ENCODE data around the gene RGS11. TPM values are rescaled to one million over a fixed set of nuclear protein-coding genes. Genes with fewer than 3 reads are reported as not detected.
"Not testable (repeated sequence)": the region's sequence is repeated elsewhere in the genome, so short reads cannot be mapped to it uniquely, and the experiment has no call there.

Gene RGS11
- total RNA-seq, 1 donor from 2014 or later = 0.14 TPM

DNA sequence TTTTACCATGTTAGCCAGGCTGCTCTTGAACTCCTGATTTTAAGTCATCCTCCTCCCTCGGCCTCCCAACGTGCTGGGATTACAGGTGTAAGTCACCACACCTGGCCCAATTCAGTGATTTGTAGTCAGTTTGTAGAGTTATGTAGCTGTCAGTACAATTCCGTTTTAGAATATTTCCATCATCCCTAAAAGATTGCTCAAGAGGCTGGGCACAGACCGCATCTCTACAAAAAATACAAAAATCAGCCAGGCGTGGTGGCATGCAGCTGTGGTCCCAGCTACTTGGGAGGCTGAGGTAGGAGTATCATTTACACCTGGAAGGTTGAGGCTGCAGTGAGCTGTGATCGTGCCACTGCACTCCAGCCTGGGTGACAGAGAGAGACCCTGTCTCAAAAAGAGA is 20.6 kb downstream of the RGS11 start:
- intact Hi-C loops (cut with micrococcal nuclease) = no loop called here

GRCh38 chr16:254461-254860 is 21.3 kb downstream of the RGS11 start:
- DNase-seq = no peak
- H3K4me3 Mint-ChIP-seq = peak overlapping the region; percentile 50
- H3K4me1 Mint-ChIP-seq = peaks cover 23% of the 10 kb centered on the region
- no peaks in the 10 kb centered on the region for H3K9me3 Mint-ChIP-seq
- H3K27me3 Mint-ChIP-seq = no peaks in the 10 kb centered on the region
- H3K36me3 Mint-ChIP-seq (ENCODE audit: low read depth) = peaks cover 13% of the 10 kb centered on the region
- H3K27ac Mint-ChIP-seq = no peak overlapping the region
- intact Hi-C loops (cut with micrococcal nuclease) = no loop called here

More for the DNA sequence above, 20.6 kb downstream of the RGS11 start:
- no peaks in the 10 kb centered on the region for H3K9me3 Mint-ChIP-seq
- no peaks in the 10 kb centered on the region for H3K27me3 Mint-ChIP-seq
- peak overlapping the region; percentile 34 for H3K27ac Mint-ChIP-seq
- peaks cover 13% of the 10 kb centered on the region for H3K36me3 Mint-ChIP-seq (ENCODE audit: low read depth)
- peaks cover 23% of the 10 kb centered on the region for H3K4me1 Mint-ChIP-seq
- DNase-seq = no peak
- H3K4me3 Mint-ChIP-seq = no peak overlapping the region

DNA sequence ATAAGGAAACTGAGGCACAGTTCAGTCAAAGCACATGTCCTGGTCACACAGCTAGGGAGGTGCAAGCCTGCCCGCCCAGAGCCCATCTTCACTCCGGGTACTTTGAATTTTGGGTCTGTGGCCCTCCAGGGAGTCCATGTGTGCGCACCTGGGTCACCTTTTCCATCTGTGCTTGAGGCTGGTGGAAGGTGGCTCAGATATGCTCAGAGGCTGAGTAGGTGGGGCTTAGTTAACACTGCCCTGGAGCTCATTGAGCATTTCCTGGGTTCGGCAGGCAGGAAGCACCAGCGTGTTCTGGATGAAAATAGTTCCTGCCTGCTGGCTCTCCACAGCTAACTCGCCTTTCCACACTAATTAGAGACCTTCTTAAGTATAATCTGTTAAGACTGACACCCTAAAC is 21.9 kb downstream of the RGS11 start:
- DNase-seq = peak; percentile 66
- Mint-ChIP-seq H3K4me1 (peaks cover 23% of the 10 kb centered on the region), H3K9me3 (no peaks in the 10 kb centered on the region), H3K27ac (peak overlapping the region; percentile 41), H3K36me3 (ENCODE audit: low read depth) (peaks cover 13% of the 10 kb centered on the region), H3K4me3 (peak overlapping the region; percentile 50), H3K27me3 (no peaks in the 10 kb centered on the region)
- intact Hi-C loops (cut with micrococcal nuclease) = no loop called here

- peak; percentile 77 for DNase-seq
- Mint-ChIP-seq H3K4me3 (peak overlapping the region; percentile 83), H3K36me3 (ENCODE audit: low read depth) (peaks cover 13% of the 10 kb centered on the region), H3K27ac (peak overlapping the region; percentile 92), H3K4me1 (peaks cover 23% of the 10 kb centered on the region), H3K27me3 (no peaks in the 10 kb centered on the region), H3K9me3 (no peaks in the 10 kb centered on the region)
- intact Hi-C loops (cut with micrococcal nuclease) = loop anchor here (1.0 kb wide), 1 partner anchor 17 kb away; no protein-coding TSS in a partner anchor
Measured at GRCh38 chr16:252366-253337, 23.1 kb downstream of the RGS11 start.

DNA sequence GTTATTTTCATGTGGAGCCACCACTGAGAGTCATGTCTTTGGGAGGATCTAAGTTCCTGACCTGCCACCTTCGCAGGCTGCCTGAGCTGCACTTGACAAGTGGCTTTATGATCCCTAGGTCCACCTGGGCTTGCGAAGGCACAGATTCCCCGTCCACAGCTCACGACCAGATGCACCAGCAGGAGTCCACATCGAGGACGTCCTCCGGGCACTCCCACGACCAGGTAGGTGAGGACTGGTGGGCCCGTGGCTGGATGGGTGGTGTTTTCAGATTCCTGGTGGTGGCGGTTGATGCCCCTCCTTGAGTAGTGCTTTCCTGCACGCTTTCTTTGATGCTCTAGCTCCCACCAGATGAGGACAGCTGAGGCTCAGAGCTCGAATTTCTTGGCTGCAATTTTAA is 26.3 kb downstream of the RGS11 start:
- peaks cover 19% of the 10 kb centered on the region for H3K4me1 Mint-ChIP-seq
- no peaks in the 10 kb centered on the region for H3K9me3 Mint-ChIP-seq
- no peaks in the 10 kb centered on the region for H3K27me3 Mint-ChIP-seq
- intact Hi-C loops (cut with micrococcal nuclease) = no loop called here
- no peak overlapping the region for H3K27ac Mint-ChIP-seq
- no peak overlapping the region for H3K4me3 Mint-ChIP-seq
- no peak for DNase-seq
- H3K36me3 Mint-ChIP-seq (ENCODE audit: low read depth) = peaks cover 5% of the 10 kb centered on the region

GRCh38 chr16:247027-247426 is 28.7 kb downstream of the RGS11 start:
- DNase-seq = no peak
- Mint-ChIP-seq H3K4me1 (peaks cover 4% of the 10 kb centered on the region), H3K4me3 (no peak overlapping the region), H3K9me3 (no peaks in the 10 kb centered on the region), H3K27ac (no peak overlapping the region), H3K36me3 (ENCODE audit: low read depth) (no peaks in the 10 kb centered on the region), H3K27me3 (no peaks in the 10 kb centered on the region)
- intact Hi-C loops (cut with micrococcal nuclease) = no loop called here

DNA sequence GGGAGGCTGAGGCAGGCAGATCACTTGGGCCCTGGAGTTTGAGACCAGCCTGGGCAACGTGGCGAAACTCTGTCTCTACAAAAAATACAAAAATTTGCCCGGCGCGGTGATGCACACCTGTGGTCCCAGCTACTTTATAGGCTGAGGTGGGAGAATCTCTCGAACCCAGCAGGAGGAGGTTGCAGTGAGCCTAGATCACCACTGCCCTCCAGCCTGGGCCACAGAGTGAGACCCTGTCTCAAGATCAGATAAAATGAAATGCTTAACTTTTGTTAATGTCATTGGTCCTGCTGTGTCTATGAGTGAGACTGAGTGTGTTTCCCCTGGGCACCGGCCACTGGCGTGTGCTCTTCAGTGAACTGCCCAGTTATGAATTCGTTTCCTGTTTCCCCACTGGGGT is 30.6 kb downstream of the RGS11 start:
- Mint-ChIP-seq H3K4me1 (peaks cover 3% of the 10 kb centered on the region), H3K9me3 (no peaks in the 10 kb centered on the region), H3K36me3 (ENCODE audit: low read depth) (no peaks in the 10 kb centered on the region), H3K27me3 (no peaks in the 10 kb centered on the region), H3K27ac (no peak overlapping the region), H3K4me3 (no peak overlapping the region)
- DNase-seq = no peak
- intact Hi-C loops (cut with micrococcal nuclease) = no loop called here

GRCh38 chr16:243348-243747 is 32.4 kb downstream of the RGS11 start:
- intact Hi-C loops (cut with micrococcal nuclease) = no loop called here
- no peak overlapping the region for H3K4me3 Mint-ChIP-seq
- peaks cover 4% of the 10 kb centered on the region for H3K27me3 Mint-ChIP-seq
- no peaks in the 10 kb centered on the region for H3K9me3 Mint-ChIP-seq
- H3K4me1 Mint-ChIP-seq = peaks cover 7% of the 10 kb centered on the region
- DNase-seq = no peak
- no peak overlapping the region for H3K27ac Mint-ChIP-seq
- H3K36me3 Mint-ChIP-seq (ENCODE audit: low read depth) = no peaks in the 10 kb centered on the region

- no peak for DNase-seq
- Mint-ChIP-seq H3K4me1 (peaks cover 9% of the 10 kb centered on the region), H3K27ac (no peak overlapping the region), H3K27me3 (peaks cover 4% of the 10 kb centered on the region), H3K36me3 (ENCODE audit: low read depth) (no peaks in the 10 kb centered on the region), H3K4me3 (no peak overlapping the region), H3K9me3 (no peaks in the 10 kb centered on the region)
- intact Hi-C loops (cut with micrococcal nuclease) = no loop called here
Measured at GRCh38 chr16:242281-242680, 33.5 kb downstream of the RGS11 start.

GRCh38 chr16:240559-240958 is 35.2 kb downstream of the RGS11 start:
- Mint-ChIP-seq H3K9me3 (no peaks in the 10 kb centered on the region), H3K4me3 (no peak overlapping the region), H3K36me3 (ENCODE audit: low read depth) (no peaks in the 10 kb centered on the region), H3K4me1 (peaks cover 13% of the 10 kb centered on the region), H3K27ac (no peak overlapping the region), H3K27me3 (peaks cover 4% of the 10 kb centered on the region)
- DNase-seq = no peak
- intact Hi-C loops (cut with micrococcal nuclease) = no loop called here

DNA sequence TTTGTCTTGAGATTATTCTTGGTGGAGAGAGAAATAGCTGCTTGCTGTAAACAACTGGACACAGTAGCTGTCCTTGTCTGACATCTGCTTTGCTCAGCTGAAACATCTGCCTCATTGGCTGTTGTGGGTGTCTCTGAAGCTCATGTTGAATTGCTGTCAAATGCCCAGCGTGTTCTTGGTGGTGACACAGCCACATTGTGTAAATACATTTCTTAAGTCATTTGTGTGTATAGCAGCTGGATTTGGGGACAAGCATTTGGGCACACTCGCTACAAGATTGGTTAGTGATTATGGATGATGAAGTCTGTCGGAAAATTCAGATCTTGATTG is 35.8 kb downstream of the RGS11 start:
- Mint-ChIP-seq H3K9me3 (no peaks in the 10 kb centered on the region), H3K27me3 (peaks cover 4% of the 10 kb centered on the region), H3K36me3 (ENCODE audit: low read depth) (peaks cover 3% of the 10 kb centered on the region), H3K27ac (no peak overlapping the region), H3K4me3 (no peak overlapping the region), H3K4me1 (peaks cover 19% of the 10 kb centered on the region)
- intact Hi-C loops (cut with micrococcal nuclease) = no loop called here
- DNase-seq = no peak

DNA sequence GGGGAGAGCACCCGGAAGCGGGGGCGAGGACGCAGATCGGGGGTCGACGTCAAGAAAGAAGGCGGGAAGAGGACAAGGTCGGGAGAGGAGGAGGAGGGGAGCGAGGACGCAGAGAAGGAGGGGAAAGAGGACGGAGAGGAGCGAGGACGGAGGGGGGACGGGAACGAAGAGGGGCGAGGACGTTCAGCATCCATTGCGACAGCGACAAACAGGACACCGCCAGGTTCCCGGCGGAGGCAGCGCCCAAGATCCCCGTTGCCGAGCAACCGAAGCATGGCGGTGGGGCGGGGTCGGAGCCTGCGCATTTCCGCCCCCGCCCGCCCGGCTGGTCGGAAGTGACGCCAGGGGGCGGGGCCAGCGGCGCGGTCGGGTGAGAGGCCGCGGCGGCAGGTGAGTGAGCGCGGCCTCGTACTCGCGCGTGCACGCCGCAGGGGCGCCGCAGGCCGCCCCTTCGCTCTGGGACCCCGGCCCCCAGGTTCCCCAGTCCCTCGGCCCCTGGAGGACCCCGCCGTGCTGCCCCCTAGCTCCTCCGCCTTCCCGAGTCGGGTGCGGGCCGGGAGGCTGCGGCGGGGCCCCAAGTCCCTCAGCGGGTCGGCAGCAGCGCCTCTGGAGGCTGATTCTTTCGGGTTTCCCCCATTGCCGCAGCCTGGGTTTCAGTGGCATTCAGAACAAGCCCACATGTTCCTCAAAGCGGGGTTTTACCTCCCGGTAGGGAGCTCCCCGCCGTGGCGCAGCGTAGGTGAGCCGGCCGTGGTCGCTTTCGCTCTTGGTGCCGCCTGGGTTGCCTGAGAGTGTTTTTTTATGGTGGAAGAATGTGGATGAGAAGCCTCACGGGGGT is 41.1 kb downstream of the RGS11 start, which contains the start of gene FAM234A:
Gene FAM234A (plus strand): TSS at position 354 of the 838 bp plus-strand sequence. CDS start 19,593 bp downstream, outside the sequence.
- Mint-ChIP-seq H3K4me1 (peaks cover 18% of the 10 kb centered on the region), H3K4me3 (peak within 1 kb of the TSS; percentile 99), H3K27me3 (peaks cover under 1% of the 10 kb centered on the region), H3K9me3 (no peaks in the 10 kb centered on the region), H3K27ac (peak within 1 kb of the TSS; percentile 99), H3K36me3 (ENCODE audit: low read depth) (peaks cover 3% of the 10 kb centered on the region)
- peak; percentile 98 for DNase-seq
- intact Hi-C loops (cut with micrococcal nuclease) = loop anchor here (1.0 to 2.0 kb wide), 3 partner anchors 18 to 118 kb away; partner anchors contain the start of gene AXIN1

DNA sequence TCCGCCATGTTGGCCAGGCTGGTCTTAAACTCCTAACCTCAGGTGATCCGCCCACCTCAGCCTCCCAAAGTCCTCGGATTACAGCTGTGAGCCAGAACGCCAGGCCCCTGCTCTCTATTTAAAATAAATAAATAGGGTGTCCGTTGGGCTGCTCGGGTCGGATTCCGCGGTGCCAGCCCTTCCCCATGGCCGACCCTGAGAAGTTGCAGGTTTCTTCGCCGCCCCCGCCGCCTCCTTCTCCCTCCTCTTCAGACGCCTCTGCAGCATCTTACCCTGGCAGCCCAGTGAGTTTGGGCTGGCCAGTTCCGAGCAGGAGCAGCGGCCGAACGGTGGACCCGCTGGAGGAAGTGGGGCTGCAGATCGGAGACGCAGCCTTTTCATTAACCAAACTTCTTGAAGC is 44.8 kb downstream of the RGS11 start:
- intact Hi-C loops (cut with micrococcal nuclease) = no loop called here
- Mint-ChIP-seq H3K4me3 (no peak overlapping the region), H3K27ac (no peak overlapping the region), H3K36me3 (ENCODE audit: low read depth) (peaks cover 27% of the 10 kb centered on the region), H3K9me3 (no peaks in the 10 kb centered on the region), H3K4me1 (peaks cover 32% of the 10 kb centered on the region), H3K27me3 (no peaks in the 10 kb centered on the region)
- DNase-seq = no peak

DNA sequence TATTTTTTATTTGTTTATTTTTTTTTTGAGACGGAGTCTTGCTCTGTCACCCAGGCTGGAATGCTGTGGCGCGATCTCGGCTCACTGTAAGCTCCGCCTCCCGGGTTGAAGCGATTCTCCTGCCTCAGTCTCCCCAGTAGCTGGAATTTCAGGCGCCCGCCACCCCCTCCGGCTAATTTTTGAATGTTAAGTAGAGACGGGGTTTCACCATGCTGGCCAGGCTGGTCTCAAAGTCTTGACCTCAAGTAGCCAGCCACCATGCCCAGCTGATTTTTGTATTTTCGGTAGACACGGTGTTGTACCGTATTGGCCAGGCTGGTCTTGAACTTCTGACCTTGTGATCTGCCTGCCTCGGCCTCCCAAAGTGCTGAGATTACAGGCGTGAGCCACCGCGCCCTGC is 45.4 kb downstream of the RGS11 start:
- H3K27me3 Mint-ChIP-seq; H3K4me3 Mint-ChIP-seq; intact Hi-C loops (cut with micrococcal nuclease); H3K9me3 Mint-ChIP-seq; H3K27ac Mint-ChIP-seq; DNase-seq: not testable (repeated sequence)
- Mint-ChIP-seq H3K4me1 (peaks cover 29% of the 10 kb centered on the region), H3K36me3 (ENCODE audit: low read depth) (peaks cover 32% of the 10 kb centered on the region)

All from activated CD4-positive, alpha-beta T cell treated with anti-CD3 and anti-CD28 coated beads, Interleukin-2, amount 10 ng/mL, durations not matched to agents 24 days and 14 days (primary cell).